GM12801 (cell line): ENCODE data around the gene TRAPPC2.

Experiments
- CTCF ChIP-seq: IDR thresholded peaks from one replicate; pipeline ENCODE4 v1.5.1; 2011; ENCODE audit warnings: control low read depth; ENCODE audit not compliant: insufficient read length; ENCODE audit errors: extremely low read depth

The TRAPPC2 gene

GRCh38 chrX:13734278-13735172, at the start of gene TRAPPC2, which contains the start of gene OFD1:
Gene TRAPPC2, minus strand, starts transcription at chrX:13734620. Its CDS starts 14,657 bp downstream, at chrX:13719963.
Gene OFD1, plus strand, starts transcription at chrX:13734748. Its CDS starts 324 bp downstream, at chrX:13735072.
- no peak for TF ChIP-seq CTCF

- no peak for TF ChIP-seq CTCF
Observed at GRCh38 chrX:13780868-13781427, 46.5 kb upstream of the TRAPPC2 start.

DNA sequence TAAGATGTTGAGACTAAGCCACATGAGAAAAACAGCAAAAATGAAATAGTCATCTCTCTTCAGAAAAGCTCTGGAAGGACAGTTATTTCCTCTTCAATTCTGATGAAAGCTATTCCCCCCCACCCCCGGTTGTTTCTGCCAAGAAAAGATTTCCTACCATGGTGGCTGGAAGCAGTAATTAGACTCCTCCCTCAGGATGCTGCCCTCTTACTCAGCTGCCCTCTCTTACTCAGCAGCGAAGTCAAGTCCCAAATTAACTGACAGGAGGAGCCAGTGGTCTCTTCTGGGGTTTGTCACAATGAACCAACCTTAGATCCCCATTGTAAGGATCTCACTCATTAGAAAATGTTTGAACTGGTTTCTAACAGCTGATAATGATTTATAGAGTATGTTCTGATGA, 44.5 kb upstream of the TRAPPC2 start:
- TF ChIP-seq CTCF, result no peak

- TF ChIP-seq CTCF, result no peak
Observed at GRCh38 chrX:13776387-13776786, 42.0 kb upstream of the TRAPPC2 start.

GRCh38 chrX:13775837-13776236, 41.4 kb upstream of the TRAPPC2 start:
- no peak for TF ChIP-seq CTCF

- TF ChIP-seq CTCF, result no peak
Observed at GRCh38 chrX:13774696-13775095, 40.3 kb upstream of the TRAPPC2 start.

DNA sequence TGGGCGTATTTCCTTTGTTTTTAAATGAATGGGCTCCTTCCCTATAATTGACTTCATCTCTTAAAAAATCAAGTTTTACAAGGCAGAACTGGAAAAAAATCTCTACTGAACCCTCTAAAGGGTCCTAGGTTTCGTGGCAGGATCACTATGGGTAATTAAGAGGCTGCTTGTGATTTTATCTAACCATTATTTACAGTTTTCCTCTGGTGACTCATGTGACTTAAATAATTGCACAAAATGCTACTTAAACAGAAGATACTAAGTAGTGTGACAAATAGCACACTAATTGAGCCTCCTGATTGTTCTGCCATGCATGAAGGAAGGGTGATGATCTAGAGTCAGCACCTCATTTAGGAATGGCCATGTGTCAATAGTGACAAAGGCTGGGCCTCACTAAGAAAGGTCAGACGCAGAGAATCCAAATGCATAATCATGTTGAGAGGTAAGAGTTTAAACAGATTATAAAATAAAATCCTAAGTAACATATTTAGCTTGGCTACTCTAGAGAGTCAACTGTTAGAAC, 35.7 kb upstream of the TRAPPC2 start:
- TF ChIP-seq CTCF, result no peak
